IMR-90 (cell line): Measurements from ENCODE around the gene RIMBP2. TPM values are rescaled to one million over a fixed set of nuclear protein-coding genes. Genes with fewer than 3 reads are reported as not detected.

Experiments used
- ATAC-seq: fragments of 200-7000 bp; cut with Tn5 transposase; 2 replicates; pipeline ENCODE4 v1.9.1; 2020; ENCODE audit warnings: low read depth, mild to moderate bottlenecking, moderate library complexity
- BruUV-seq: library from RNA; stranded (reverse); fragments of 400-500 nt; replicated peaks from 2 replicates; lab custom pipeline; 2021; lab: Mats Ljungman, UMichigan
- CTCF ChIA-PET: fragments of 300-600 bp; formaldehyde crosslinking; extraction: SDS; loops from one replicate; lab custom pipeline; 2021; ENCODE audit warnings: antibody characterized with exemption; lab: Yijun Ruan, JAX
- POLR2A ChIA-PET: fragments of 300-600 bp; sonication (Branson Sonifier 250); formaldehyde crosslinking; loops from one replicate; lab custom pipeline; 2022; ENCODE audit warnings: antibody characterized with exemption; ENCODE audit not compliant: unreplicated experiment; lab: Charles Lee
- DNase-seq: peaks from one replicate; pipeline ENCODE4 v3.0.0; 2013
- H2AFZ ChIP-seq: replicated peaks from 2 replicates; pipeline ENCODE3; 2013; ENCODE audit warnings: low read length, mild to moderate bottlenecking; ENCODE audit not compliant: poor library complexity
- H2AK5ac ChIP-seq: 2 replicates; pipeline ENCODE4 v1.6.1; 2013; ENCODE audit warnings: low read depth, low read length, inconsistent platforms
- H2AK9ac ChIP-seq: replicated peaks from 2 replicates; pipeline ENCODE3; 2013; ENCODE audit warnings: mild to moderate bottlenecking, low read depth, low read length, moderate library complexity; ENCODE audit not compliant: poor library complexity
- H2BK120ac ChIP-seq: 2 replicates; pipeline ENCODE4 v1.6.1; 2013; ENCODE audit warnings: low read depth, low read length, inconsistent platforms
- H2BK15ac ChIP-seq: 3 replicates; pipeline ENCODE4 v1.6.1; 2013; ENCODE audit warnings: low read depth, low read length, inconsistent platforms
- H2BK20ac ChIP-seq: 2 replicates; pipeline ENCODE4 v1.6.1; 2013; ENCODE audit warnings: low read depth, mild to moderate bottlenecking, inconsistent platforms, low read length, moderate library complexity
- H2BK5ac ChIP-seq: 2 replicates; pipeline ENCODE4 v1.6.1; 2013; ENCODE audit warnings: mild to moderate bottlenecking, low read depth, low read length, inconsistent platforms; ENCODE audit not compliant: poor library complexity, severe bottlenecking
- H3K14ac ChIP-seq: replicated peaks from 2 replicates; pipeline ENCODE4 v1.6.1; 2013; ENCODE audit warnings: low read depth, low read length, inconsistent platforms
- H3K18ac ChIP-seq: 2 replicates; pipeline ENCODE4 v1.6.1; 2013; ENCODE audit warnings: low read depth, low read length, control low read depth
- H3K23ac ChIP-seq: 2 replicates; pipeline ENCODE4 v1.6.1; 2013; ENCODE audit warnings: low read depth, low read length, inconsistent platforms
- H3K27ac ChIP-seq: 2 replicates; pipeline ENCODE4 v1.5.1; 2013; ENCODE audit warnings: mild to moderate bottlenecking, control low read depth, low read length; ENCODE audit not compliant: insufficient read depth
- H3K27me3 ChIP-seq: 2 replicates; pipeline ENCODE4 v1.6.1; 2013; ENCODE audit warnings: low read length; ENCODE audit not compliant: control insufficient read depth, insufficient read depth
- H3K36me3 ChIP-seq: 2 replicates; pipeline ENCODE4 v1.6.1; 2013; ENCODE audit warnings: low read length, mixed read lengths; ENCODE audit not compliant: control insufficient read depth, insufficient read depth
- H3K4ac ChIP-seq: 2 replicates; pipeline ENCODE4 v1.6.1; 2013; ENCODE audit warnings: low read depth, low read length, inconsistent platforms
- H3K4me1 ChIP-seq: 2 replicates; pipeline ENCODE4 v1.6.1; 2013; ENCODE audit warnings: low read length, mixed read lengths; ENCODE audit not compliant: control insufficient read depth, insufficient read depth
- H3K4me2 ChIP-seq: 2 replicates; pipeline ENCODE4 v1.6.1; 2013; ENCODE audit warnings: low read depth, mild to moderate bottlenecking, control low read depth, low read length, moderate library complexity
- H3K4me3 ChIP-seq: 2 replicates; pipeline ENCODE4 v1.5.1; 2013; ENCODE audit warnings: low read depth, mild to moderate bottlenecking, control low read depth, low read length, moderate library complexity; ENCODE audit not compliant: insufficient read depth
- H3K56ac ChIP-seq: 2 replicates; pipeline ENCODE4 v1.6.1; 2013; ENCODE audit warnings: low read length, inconsistent platforms; ENCODE audit not compliant: insufficient read depth; ENCODE audit errors: extremely low read depth
- H3K79me1 ChIP-seq, 2 experiments: 2 replicates each; pipeline ENCODE4 v1.6.1; 2013; ENCODE audit warnings: low read length in 2 of 2, inconsistent platforms in 1 of 2, low read depth in 1 of 2
- H3K9ac ChIP-seq: 2 replicates; pipeline ENCODE4 v1.6.1; 2013; ENCODE audit warnings: low read depth, low read length, control low read depth
- H3K9me1 ChIP-seq: 2 replicates; pipeline ENCODE4 v1.6.1; 2013; ENCODE audit warnings: low read length, inconsistent platforms; ENCODE audit not compliant: insufficient read depth
- H3K9me3 ChIP-seq: 2 replicates; pipeline ENCODE4 v1.6.1; 2013; ENCODE audit warnings: low read length; ENCODE audit not compliant: control insufficient read depth, insufficient read depth
- H4K20me1 ChIP-seq: 2 replicates; pipeline ENCODE4 v1.6.1; 2013; ENCODE audit warnings: low read length, inconsistent platforms; ENCODE audit not compliant: insufficient read depth
- H4K5ac ChIP-seq: 2 replicates; pipeline ENCODE4 v1.6.1; 2013; ENCODE audit warnings: mild to moderate bottlenecking, low read depth, low read length, control low read depth
- H4K8ac ChIP-seq, 2 experiments: 2 replicates each; pipeline ENCODE4 v1.6.1; 2013; ENCODE audit warnings: low read depth in 2 of 2, low read length in 2 of 2, control low read depth in 1 of 2, inconsistent platforms in 1 of 2
- H4K91ac ChIP-seq: 2 replicates; pipeline ENCODE4 v1.6.1; 2013; ENCODE audit warnings: low read depth, low read length, inconsistent platforms; ENCODE audit not compliant: insufficient read depth
- BHLHE40 ChIP-seq: fragments of 150-350 bp; IDR thresholded peaks from 2 replicates; pipeline ENCODE4 v1.6.1; 2016; ENCODE audit warnings: mild to moderate bottlenecking, low read depth, low read length
- CEBPB ChIP-seq: IDR thresholded peaks from 2 replicates; pipeline ENCODE4 v1.6.1; 2012; ENCODE audit warnings: low read depth, low read length, improper control_type of control experiment
- ELK1 ChIP-seq: fragments of 150-350 bp; IDR thresholded peaks from 2 replicates; pipeline ENCODE4 v1.6.1; 2016; ENCODE audit warnings: low read depth, mild to moderate bottlenecking, low read length, moderate library complexity, borderline replicate concordance
- FOS ChIP-seq: fragments of 150-350 bp; IDR thresholded peaks from 2 replicates; pipeline ENCODE4 v1.6.1; 2016; ENCODE audit warnings: low read depth, low read length
- MAFK ChIP-seq: IDR thresholded peaks from 2 replicates; pipeline ENCODE4 v1.6.1; 2012; ENCODE audit warnings: low read depth, low read length, improper control_type of control experiment
- MXI1 ChIP-seq: IDR thresholded peaks from 2 replicates; pipeline ENCODE4 v1.6.1; 2012; ENCODE audit warnings: low read depth, mild to moderate bottlenecking, low read length, moderate library complexity, borderline replicate concordance
- POLR2A ChIP-seq: IDR thresholded peaks from 2 replicates; pipeline ENCODE4 v1.6.1; 2012; ENCODE audit warnings: mild to moderate bottlenecking, low read depth, low read length
- RAD21 ChIP-seq: IDR thresholded peaks from 2 replicates; pipeline ENCODE4 v1.6.1; 2012; ENCODE audit warnings: low read length, improper control_type of control experiment
- WGBS, 2 experiments: methylation state at CpG; one replicate each; pipeline versions ENCODE4 v1.1.5 to v1.1.7; 2013; ENCODE audit warnings: missing lambda C conversion rate in 2 of 2; ENCODE audit not compliant: insufficient read length in 1 of 2; ENCODE audit errors: extremely low coverage in 2 of 2; 5-methylcytosine and 5-hydroxymethylcytosine counted together
- dilution Hi-C: fragments of 300-500 bp; cut with HindIII; formaldehyde crosslinking; loops from one replicate; pipeline ENCODE4 v1.14.3; 2018; ENCODE audit warnings: low sequenced_read_pairs; ENCODE audit not compliant: unreplicated experiment
- in situ Hi-C: fragments of 300-500 bp; cut with MboI; formaldehyde crosslinking; loops from 3 replicates; pipeline ENCODE4 v1.14.3; 2019; ENCODE audit warnings: low sequenced_read_pairs, inconsistent platforms, mixed read lengths
- intact Hi-C: fragments of 100-400 bp; cut with micrococcal nuclease; formaldehyde crosslinking; loops from 2 replicates; pipeline ENCODE4 v1.10.0; 2022
- polyA plus RNA-seq, 3 experiments: library from polyadenylated mRNA; depleted of rRNA; stranded (reverse); fragments of >200 nt; gene quantifications; 2 replicates each; pipeline ENCODE4 v1.2.3, GENCODE V29; 2012; ENCODE audit warnings: low replicate concordance in 1 of 3
- total RNA-seq: library from RNA; depleted of rRNA; stranded (reverse); fragments of >200 nt; gene quantifications from 2 replicates; pipeline ENCODE4 v1.2.3, GENCODE V29; 2012

Gene RIMBP2
- total and polyA plus RNA-seq, 2 of the 4 experiments (the other 2 are of a cell fraction): not detected

- Histone ChIP-seq H3K27me3 (no peaks in the 10 kb centered on the region), H2BK20ac (no peak overlapping the region), H3K9me3 (peaks cover 39% of the 10 kb centered on the region), H3K4ac (no peak overlapping the region), H2AK9ac (no peak overlapping the region), H3K9ac (no peak overlapping the region), H2AK5ac (no peak overlapping the region), H4K8ac (no peak overlapping the region), H3K56ac (no peak overlapping the region), H3K4me3 (no peak overlapping the region), H3K23ac (no peak overlapping the region), H4K5ac (no peak overlapping the region), H3K79me1 (no peaks in the 10 kb centered on the region), H3K36me3 (no peaks in the 10 kb centered on the region), H3K18ac (no peak overlapping the region), H3K14ac (no peak overlapping the region), H4K91ac (no peak overlapping the region), H3K4me1 (no peaks in the 10 kb centered on the region), H2BK120ac (no peak overlapping the region), H3K9me1 (no peaks in the 10 kb centered on the region), H2AFZ (no peak overlapping the region), H3K27ac (no peak overlapping the region), H2BK15ac (no peak overlapping the region), H4K20me1 (no peaks in the 10 kb centered on the region), H2BK5ac (no peak overlapping the region), H3K4me2 (no peak overlapping the region)
- in situ Hi-C loops (no loop called here), dilution Hi-C loops (no loop called here), intact Hi-C loops (no loop called here)
- POLR2A ChIA-PET: no interaction called here
- TF ChIP-seq FOS (no peak), POLR2A (no peak), RAD21 (no peak), CEBPB (no peak), MXI1 (no peak), BHLHE40 (no peak), ELK1 (no peak), MAFK (no peak)
- WGBS, 2 experiments: 70% methylated on average over 9 of the region's 22 CpGs; no CpG with 5 or more reads in 1 of the 2 experiments
- CTCF ChIA-PET: no interaction called here
- no TSS peak for BruUV-seq
- no peak for DNase-seq
- no peak for ATAC-seq
These were observed 281.5 kb downstream of the RIMBP2 start for GRCh38 chr12:130434560-130434959.
